GM13976 (cell line): Measurements from ENCODE around the gene RBMS1.

Experiments used
- DNase-seq: peaks from one replicate; pipeline ENCODE4 v3.0.0; 2012; ENCODE audit warnings: low spot score
- CTCF ChIP-seq: IDR thresholded peaks from 2 replicates; pipeline ENCODE4 v1.5.1; 2012; ENCODE audit warnings: borderline replicate concordance, mild to moderate bottlenecking; ENCODE audit not compliant: insufficient read depth; ENCODE audit errors: extremely low read depth, missing control alignments, control extremely low read depth
- in situ Hi-C: fragments of 300-500 bp; cut with MboI; formaldehyde crosslinking; loops from one replicate; pipeline ENCODE4 v1.12.0; 2022; ENCODE audit warnings: low sequenced_read_pairs, mixed read lengths, inconsistent platforms; ENCODE audit not compliant: unreplicated experiment

RBMS1 gene

GRCh38 chr2:160505256-160505655, 11.6 kb upstream of the RBMS1 start:
- no peak for TF ChIP-seq CTCF
- no peak for DNase-seq
- in situ Hi-C loops, result no loop called here

GRCh38 chr2:160502478-160502877, 8.9 kb upstream of the RBMS1 start:
- DNase-seq, result no peak
- in situ Hi-C loops, result no loop called here
- no peak for TF ChIP-seq CTCF

GRCh38 chr2:160501370-160501769, 7.8 kb upstream of the RBMS1 start:
- in situ Hi-C loops, result no loop called here
- no peak for TF ChIP-seq CTCF
- DNase-seq, result no peak

- in situ Hi-C loops, result no loop called here
- no peak for TF ChIP-seq CTCF
- no peak for DNase-seq
These were observed 6.3 kb upstream of the RBMS1 start for GRCh38 chr2:160499865-160500264.

GRCh38 chr2:160498137-160498536, 4.5 kb upstream of the RBMS1 start:
- no peak for DNase-seq
- no peak for TF ChIP-seq CTCF
- in situ Hi-C loops, result no loop called here

GRCh38 chr2:160494201-160494644, 616 bp upstream of the RBMS1 start:
- in situ Hi-C loops, result no loop called here
- TF ChIP-seq CTCF, result no peak
- no peak for DNase-seq
